Duodenal mucosa (tissue), 2 donors: ENCODE data around the gene DYSF.

ENCODE experiments used
- H3K27ac ChIP-seq: one replicate; pipeline ENCODE4 v1.7.0; 2013; ENCODE audit warnings: low read depth, low read length
- H3K27me3 ChIP-seq, 2 donors: one replicate each; pipeline ENCODE4 v1.7.0; 2013; ENCODE audit warnings: low read length in 2 of 2, control low read depth in 1 of 2; ENCODE audit not compliant: insufficient read depth in 2 of 2, control insufficient read depth in 1 of 2
- H3K36me3 ChIP-seq, 2 donors: one replicate each; pipeline ENCODE4 v1.7.0; 2013; ENCODE audit warnings: low read length in 2 of 2, control low read depth in 1 of 2; ENCODE audit not compliant: insufficient read depth in 2 of 2, control insufficient read depth in 1 of 2
- H3K4me1 ChIP-seq, 2 donors: one replicate each; pipeline ENCODE4 v1.7.0; 2013; ENCODE audit warnings: low read length in 2 of 2, control low read depth in 1 of 2; ENCODE audit not compliant: insufficient read depth in 2 of 2, control insufficient read depth in 1 of 2
- H3K4me3 ChIP-seq, 2 donors: one replicate each; pipeline ENCODE4 v1.7.0; 2013; ENCODE audit warnings: low read length in 2 of 2, low read depth in 1 of 2
- H3K9ac ChIP-seq, 2 donors: one replicate each; pipeline ENCODE4 v1.7.0; 2013; ENCODE audit warnings: low read length in 2 of 2, low read depth in 1 of 2
- H3K9me3 ChIP-seq, 2 donors: one replicate each; pipeline ENCODE4 v1.7.0; 2013; ENCODE audit warnings: low read length in 2 of 2, control low read depth in 1 of 2; ENCODE audit not compliant: control insufficient read depth in 1 of 2

Gene DYSF

GRCh38 chr2:71603311-71603811 lies 150.0 kb downstream of the DYSF start:
- Histone ChIP-seq H3K27ac (no peak overlapping the region), H3K4me3 (no peak overlapping the region), H3K9me3 (no peaks in the 10 kb centered on the region), H3K36me3 (no peaks in the 10 kb centered on the region), H3K4me1 (peaks cover 0 to 3% of the 10 kb centered on the region in 2 donors), H3K9ac (no peak overlapping the region), H3K27me3 (no peaks in the 10 kb centered on the region)

- no peak overlapping the region for H3K4me3 ChIP-seq
- H3K36me3 ChIP-seq, result no peaks in the 10 kb centered on the region
- H3K9ac ChIP-seq, result no peak overlapping the region
- peaks cover 0 to 3% of the 10 kb centered on the region in 2 donors for H3K4me1 ChIP-seq
- H3K9me3 ChIP-seq, result no peaks in the 10 kb centered on the region
- H3K27ac ChIP-seq, result no peak overlapping the region
- no peaks in the 10 kb centered on the region for H3K27me3 ChIP-seq
Observed at GRCh38 chr2:71603851-71604725, 150.7 kb downstream of the DYSF start.

- Histone ChIP-seq H3K9ac (no peak overlapping the region), H3K27ac (no peak overlapping the region), H3K4me3 (no peak overlapping the region), H3K9me3 (no peaks in the 10 kb centered on the region), H3K4me1 (peaks cover 0 to 3% of the 10 kb centered on the region in 2 donors), H3K27me3 (no peaks in the 10 kb centered on the region), H3K36me3 (no peaks in the 10 kb centered on the region)
Observed at GRCh38 chr2:71604726-71605120, 151.4 kb downstream of the DYSF start.

GRCh38 chr2:71605173-71605641 lies 151.8 kb downstream of the DYSF start:
- H3K27me3 ChIP-seq, result no peaks in the 10 kb centered on the region
- H3K4me3 ChIP-seq, result no peak overlapping the region
- H3K9me3 ChIP-seq, result no peaks in the 10 kb centered on the region
- no peak overlapping the region for H3K27ac ChIP-seq
- peaks cover 0 to 3% of the 10 kb centered on the region in 2 donors for H3K4me1 ChIP-seq
- H3K9ac ChIP-seq, result no peak overlapping the region
- no peaks in the 10 kb centered on the region for H3K36me3 ChIP-seq

GRCh38 chr2:71605781-71606241 lies 152.4 kb downstream of the DYSF start:
- H3K27me3 ChIP-seq, result no peaks in the 10 kb centered on the region
- no peaks in the 10 kb centered on the region for H3K9me3 ChIP-seq
- H3K9ac ChIP-seq, result no peak overlapping the region
- H3K36me3 ChIP-seq, result no peaks in the 10 kb centered on the region
- peaks cover 0 to 3% of the 10 kb centered on the region in 2 donors for H3K4me1 ChIP-seq
- H3K27ac ChIP-seq, result no peak overlapping the region
- no peak overlapping the region for H3K4me3 ChIP-seq

GRCh38 chr2:71606244-71606643 lies 152.9 kb downstream of the DYSF start:
- H3K4me1 ChIP-seq, result peaks cover 0 to 3% of the 10 kb centered on the region in 2 donors
- H3K36me3 ChIP-seq, result no peaks in the 10 kb centered on the region
- no peaks in the 10 kb centered on the region for H3K27me3 ChIP-seq
- H3K9me3 ChIP-seq, result no peaks in the 10 kb centered on the region
- no peak overlapping the region for H3K4me3 ChIP-seq
- no peak overlapping the region for H3K9ac ChIP-seq
- no peak overlapping the region for H3K27ac ChIP-seq

GRCh38 chr2:71607151-71607889 lies 154.0 kb downstream of the DYSF start:
- H3K4me1 ChIP-seq, result peaks cover 0 to 3% of the 10 kb centered on the region in 2 donors
- H3K36me3 ChIP-seq, result no peaks in the 10 kb centered on the region
- no peaks in the 10 kb centered on the region for H3K27me3 ChIP-seq
- no peak overlapping the region for H3K4me3 ChIP-seq
- H3K9ac ChIP-seq, result no peak overlapping the region
- no peaks in the 10 kb centered on the region for H3K9me3 ChIP-seq
- H3K27ac ChIP-seq, result no peak overlapping the region

GRCh38 chr2:71608034-71608433 lies 154.7 kb downstream of the DYSF start:
- Histone ChIP-seq H3K9me3 (no peaks in the 10 kb centered on the region), H3K4me3 (no peak overlapping the region), H3K27ac (no peak overlapping the region), H3K4me1 (peaks cover 0 to 3% of the 10 kb centered on the region in 2 donors), H3K27me3 (no peaks in the 10 kb centered on the region), H3K9ac (no peak overlapping the region), H3K36me3 (no peaks in the 10 kb centered on the region)

- Histone ChIP-seq H3K4me1 (no peaks in the 10 kb centered on the region), H3K36me3 (no peaks in the 10 kb centered on the region), H3K4me3 (no peak overlapping the region), H3K27me3 (no peaks in the 10 kb centered on the region), H3K9me3 (no peaks in the 10 kb centered on the region), H3K27ac (no peak overlapping the region), H3K9ac (no peak overlapping the region)
Observed at GRCh38 chr2:71608441-71608840, 155.1 kb downstream of the DYSF start.

- no peaks in the 10 kb centered on the region for H3K9me3 ChIP-seq
- no peak overlapping the region for H3K9ac ChIP-seq
- H3K27me3 ChIP-seq, result no peaks in the 10 kb centered on the region
- no peak overlapping the region for H3K27ac ChIP-seq
- no peaks in the 10 kb centered on the region for H3K36me3 ChIP-seq
- H3K4me3 ChIP-seq, result no peak overlapping the region
- no peaks in the 10 kb centered on the region for H3K4me1 ChIP-seq
Observed at GRCh38 chr2:71609029-71609428, 155.7 kb downstream of the DYSF start.
